ENCODE measurements around the gene ASB10.

Gene ASB10

GRCh38 chr7:151218170-151218569 lies 31.1 kb upstream of the ASB10 start:
- TF ChIP-seq CTCF (IDR thresholded peaks at IDR 0.05) = no peak

- no peak for TF ChIP-seq CTCF (IDR thresholded peaks at IDR 0.05)
Observed at GRCh38 chr7:151215396-151215795, 28.3 kb upstream of the ASB10 start.

- TF ChIP-seq CTCF (IDR thresholded peaks at IDR 0.05) = no peak
Observed at GRCh38 chr7:151213826-151214225, 26.8 kb upstream of the ASB10 start.

GRCh38 chr7:151212626-151213025 lies 25.6 kb upstream of the ASB10 start:
- no peak for TF ChIP-seq CTCF (IDR thresholded peaks at IDR 0.05)

- no peak for TF ChIP-seq CTCF (IDR thresholded peaks at IDR 0.05)
Observed at GRCh38 chr7:151211155-151211772, 24.2 kb upstream of the ASB10 start.

- no peak for TF ChIP-seq CTCF (IDR thresholded peaks at IDR 0.05)
Observed at GRCh38 chr7:151210087-151210854, 23.2 kb upstream of the ASB10 start, which contains the start of gene H2BK1. Gene H2BK1, minus strand, starts transcription at chr7:151210488. Its CDS starts 170 bp downstream, at chr7:151210318.

- TF ChIP-seq CTCF (IDR thresholded peaks at IDR 0.05) = no peak
Observed at GRCh38 chr7:151209588-151209987, 22.5 kb upstream of the ASB10 start.

Measured in LNCAP (cell line).